Nephron (organoid): Measurements from ENCODE around the gene TRMU.

ENCODE experiments used
- H3K27ac Mint-ChIP-seq, 3 experiments: 2 replicates each; pipeline ENCODE4 v1.8.0; 2020; ENCODE audit warnings: mixed read lengths in 3 of 3, mild to moderate bottlenecking in 2 of 3, moderate library complexity in 1 of 3
- H3K27me3 Mint-ChIP-seq: 2 replicates; pipeline ENCODE4 v1.8.0; 2021; ENCODE audit warnings: low read depth, mild to moderate bottlenecking, moderate library complexity, mixed read lengths
- H3K36me3 Mint-ChIP-seq: 2 replicates; pipeline ENCODE4 v1.8.0; 2020; ENCODE audit warnings: low read depth, mixed read lengths
- H3K4me1 Mint-ChIP-seq: 2 replicates; pipeline ENCODE4 v1.8.0; 2020; ENCODE audit warnings: mixed read lengths
- H3K4me3 Mint-ChIP-seq, 3 experiments: 2 replicates each; pipeline ENCODE4 v1.8.0; 2020; ENCODE audit warnings: mild to moderate bottlenecking in 3 of 3, mixed read lengths in 3 of 3, moderate library complexity in 2 of 3
- H3K9me3 Mint-ChIP-seq: 2 replicates; pipeline ENCODE4 v1.8.0; 2020; ENCODE audit warnings: mixed read lengths
- CTCF ChIP-seq, 3 experiments: fragments of 200-600 bp; sonication (generic); IDR thresholded peaks; one replicate each; pipeline ENCODE4 v1.5.0; 2021; ENCODE audit warnings: antibody characterized with exemption in 3 of 3; ENCODE audit not compliant: unreplicated experiment in 3 of 3

The TRMU gene

GRCh38 chr22:46360891-46361290, 25.4 kb downstream of the TRMU start:
- TF ChIP-seq CTCF (IDR thresholded peaks at IDR 0.05; ENCODE audit: unreplicated experiment in 3 of 3), result no peak
- Mint-ChIP-seq H3K4me3 (no peak overlapping the region), H3K9me3 (no peaks in the 10 kb centered on the region), H3K4me1 (no peaks in the 10 kb centered on the region), H3K27me3 (no peaks in the 10 kb centered on the region), H3K36me3 (peaks cover 30% of the 10 kb centered on the region), H3K27ac (no peak overlapping the region)

GRCh38 chr22:46361826-46362202, 26.3 kb downstream of the TRMU start:
- Mint-ChIP-seq H3K4me3 (no peak overlapping the region), H3K27me3 (no peaks in the 10 kb centered on the region), H3K9me3 (no peaks in the 10 kb centered on the region), H3K4me1 (no peaks in the 10 kb centered on the region), H3K36me3 (peaks cover 30% of the 10 kb centered on the region), H3K27ac (no peak overlapping the region)
- TF ChIP-seq CTCF (IDR thresholded peaks at IDR 0.05; ENCODE audit: unreplicated experiment in 3 of 3), result no peak

GRCh38 chr22:46362203-46362933, 26.9 kb downstream of the TRMU start:
- no peaks in the 10 kb centered on the region for H3K27me3 Mint-ChIP-seq
- no peaks in the 10 kb centered on the region for H3K4me1 Mint-ChIP-seq
- H3K4me3 Mint-ChIP-seq, result no peak overlapping the region
- no peak for TF ChIP-seq CTCF (IDR thresholded peaks at IDR 0.05; ENCODE audit: unreplicated experiment in 3 of 3)
- no peaks in the 10 kb centered on the region for H3K9me3 Mint-ChIP-seq
- peaks cover 30% of the 10 kb centered on the region for H3K36me3 Mint-ChIP-seq
- H3K27ac Mint-ChIP-seq, result no peak overlapping the region

- no peak overlapping the region for H3K27ac Mint-ChIP-seq
- TF ChIP-seq CTCF (IDR thresholded peaks at IDR 0.05; ENCODE audit: unreplicated experiment in 3 of 3), result no peak
Measured at GRCh38 chr22:46362934-46363515, 27.5 kb downstream of the TRMU start.

GRCh38 chr22:46363611-46364321, 28.3 kb downstream of the TRMU start:
- Mint-ChIP-seq H3K36me3 (peaks cover 28% of the 10 kb centered on the region), H3K4me1 (no peaks in the 10 kb centered on the region), H3K4me3 (no peak overlapping the region), H3K9me3 (no peaks in the 10 kb centered on the region), H3K27me3 (no peaks in the 10 kb centered on the region), H3K27ac (no peak overlapping the region)
- TF ChIP-seq CTCF (IDR thresholded peaks at IDR 0.05; ENCODE audit: unreplicated experiment in 3 of 3), result no peak

More at GRCh38 chr22:46362934-46363515, 27.5 kb downstream of the TRMU start:
- H3K36me3 Mint-ChIP-seq, result peaks cover 30% of the 10 kb centered on the region
- no peaks in the 10 kb centered on the region for H3K9me3 Mint-ChIP-seq
- no peaks in the 10 kb centered on the region for H3K27me3 Mint-ChIP-seq
- H3K4me1 Mint-ChIP-seq, result no peaks in the 10 kb centered on the region
- no peak overlapping the region for H3K4me3 Mint-ChIP-seq
